Measurements from ENCODE around the gene HMGN3. TPM values are rescaled to one million over a fixed set of nuclear protein-coding genes. Genes with fewer than 3 reads are reported as not detected.

HMGN3 gene
- total and polyA plus RNA-seq, 2 of the 13 experiments (the other 11 are each of a cell fraction or from before 2014, with no cell fraction given) = 67.9 to 145 TPM

- H3K27me3 ChIP-seq (ENCODE audit: control insufficient read depth in 1 of 2, insufficient read depth in 2 of 2, low read length in 2 of 2) = no peaks in the 10 kb centered on the region
- POLR2A ChIA-PET = no interaction called here
- H3K4me1 ChIP-seq (ENCODE audit: insufficient read depth, low read length) = peaks cover 10% of the 10 kb centered on the region
- ATAC-seq = no peak
- no peak overlapping the region for H3K4me3 ChIP-seq (replicated peaks in 1 of 3; ENCODE audit: insufficient read depth in 1 of 3, low read depth in 2 of 3, low read length in 3 of 3)
- no TSS peak for BruUV-seq (replicated peaks)
- H3K36me3 ChIP-seq (replicated peaks in 1 of 2; ENCODE audit: control insufficient read depth in 1 of 2, insufficient read depth in 2 of 2, low read length in 2 of 2) = no peaks in the 10 kb centered on the region
- CTCF ChIA-PET (ENCODE audit: low intra/inter-chr PET ratio, low total read pairs) = no interaction called here
- no peak for FAIRE-seq
- in situ Hi-C loops (cut with HindIII; ENCODE audit: extremely low pct_ligation_motif_present, low pct_unique_long_range_greater_than_20kb) (no loop called here), intact Hi-C loops (cut with micrococcal nuclease; ENCODE audit: unreplicated experiment) (loop anchor here (10.0 kb wide), 2 partner anchors 226 to 286 kb away; no protein-coding TSS in a partner anchor)
- H3K9me3 ChIP-seq (ENCODE audit: low read length) = no peaks in the 10 kb centered on the region
- H3K9ac ChIP-seq (ENCODE audit: insufficient read depth, low read depth, low read length) = no peak overlapping the region
- no peak overlapping the region for H2AFZ ChIP-seq (ENCODE audit: low read length)
- H3K4me2 ChIP-seq (ENCODE audit: low read depth, low read length) = no peak overlapping the region
- H4K20me1 ChIP-seq (ENCODE audit: insufficient read depth, low read length) = no peaks in the 10 kb centered on the region
- peaks cover 4% of the 10 kb centered on the region for H3K79me2 ChIP-seq (ENCODE audit: insufficient read depth, low read length)
- no peak for DNase-seq (ENCODE audit: low spot score)
- peak; percentile 7; the same call in 1 of the 2 replicates for TF ChIP-seq CEBPB (IDR thresholded peaks at IDR 0.05; ENCODE audit: borderline replicate concordance, low read depth, low read length)
- no peak for TF ChIP-seq IRF1 (CRISPR knock-in tag; IDR thresholded peaks at IDR 0.05; ENCODE audit: low read depth)
- TF ChIP-seq CEBPG (CRISPR knock-in tag; IDR thresholded peaks at IDR 0.05) = peak; percentile 20; the same call in 1 of the 2 replicates
- no peak overlapping the region for H3K27ac ChIP-seq (ENCODE audit: extremely low read length, insufficient read depth, low read length)
These were observed 4.4 kb upstream of the HMGN3 start for GRCh38 chr6:79238919-79239318.

DNA sequence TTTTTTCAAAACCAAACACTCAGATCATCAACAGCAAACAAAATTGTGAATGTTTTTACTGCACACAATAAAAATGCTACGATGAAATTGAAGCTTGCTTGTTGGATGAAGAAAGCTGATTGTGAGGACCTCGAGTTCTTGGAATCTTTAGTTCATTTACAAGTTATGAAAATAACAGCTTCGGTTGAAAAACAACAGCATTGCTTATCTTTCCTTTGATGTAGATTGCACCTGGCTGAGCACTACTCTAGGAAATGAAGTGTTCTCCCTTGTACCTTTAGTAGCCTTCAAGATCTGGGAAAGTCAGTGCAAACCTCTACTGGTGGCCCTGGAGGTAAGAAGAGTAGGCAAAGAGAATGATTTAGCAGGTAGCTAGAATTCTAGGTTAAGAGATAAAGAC is 2.2 kb upstream of the HMGN3 start:
- intact Hi-C loops (cut with micrococcal nuclease; ENCODE audit: unreplicated experiment) (loop anchor here (10.0 kb wide), 2 partner anchors 228 to 288 kb away; no protein-coding TSS in a partner anchor), in situ Hi-C loops (cut with HindIII; ENCODE audit: extremely low pct_ligation_motif_present, low pct_unique_long_range_greater_than_20kb) (no loop called here)
- H2AFZ ChIP-seq (ENCODE audit: low read length) = no peak overlapping the region
- ChIA-PET CTCF (ENCODE audit: low intra/inter-chr PET ratio, low total read pairs) (no interaction called here), POLR2A (no interaction called here)
- H3K9me3 ChIP-seq (ENCODE audit: low read length) = no peaks in the 10 kb centered on the region
- no TSS peak for BruUV-seq (replicated peaks)
- H4K20me1 ChIP-seq (ENCODE audit: insufficient read depth, low read length) = no peaks in the 10 kb centered on the region
- no peak overlapping the region for H3K9ac ChIP-seq (ENCODE audit: insufficient read depth, low read depth, low read length)
- no peaks in the 10 kb centered on the region for H3K27me3 ChIP-seq (ENCODE audit: control insufficient read depth in 1 of 2, insufficient read depth in 2 of 2, low read length in 2 of 2)
- no peak for ATAC-seq
- H3K36me3 ChIP-seq (replicated peaks in 1 of 2; ENCODE audit: control insufficient read depth in 1 of 2, insufficient read depth in 2 of 2, low read length in 2 of 2) = no peaks in the 10 kb centered on the region
- H3K4me2 ChIP-seq (ENCODE audit: low read depth, low read length) = no peak overlapping the region
- H3K4me3 ChIP-seq (replicated peaks in 1 of 3; ENCODE audit: insufficient read depth in 1 of 3, low read depth in 2 of 3, low read length in 3 of 3) = no peak overlapping the region
- 59% methylated on average over 3 of the region's 3 CpGs for WGBS (ENCODE audit: low lambda C conversion rate)
- H3K79me2 ChIP-seq (ENCODE audit: insufficient read depth, low read length) = peaks cover 26% of the 10 kb centered on the region
- no peak for FAIRE-seq
- no peak for DNase-seq (ENCODE audit: low spot score)
- TF ChIP-seq, protein P1, sequence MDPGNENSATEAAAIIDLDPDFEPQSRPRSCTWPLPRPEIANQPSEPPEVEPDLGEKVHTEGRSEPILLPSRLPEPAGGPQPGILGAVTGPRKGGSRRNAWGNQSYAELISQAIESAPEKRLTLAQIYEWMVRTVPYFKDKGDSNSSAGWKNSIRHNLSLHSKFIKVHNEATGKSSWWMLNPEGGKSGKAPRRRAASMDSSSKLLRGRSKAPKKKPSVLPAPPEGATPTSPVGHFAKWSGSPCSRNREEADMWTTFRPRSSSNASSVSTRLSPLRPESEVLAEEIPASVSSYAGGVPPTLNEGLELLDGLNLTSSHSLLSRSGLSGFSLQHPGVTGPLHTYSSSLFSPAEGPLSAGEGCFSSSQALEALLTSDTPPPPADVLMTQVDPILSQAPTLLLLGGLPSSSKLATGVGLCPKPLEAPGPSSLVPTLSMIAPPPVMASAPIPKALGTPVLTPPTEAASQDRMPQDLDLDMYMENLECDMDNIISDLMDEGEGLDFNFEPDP (CRISPR knock-in tag; conservative IDR thresholded peaks at IDR 0.05) = no peak
- TF ChIP-seq ERF (CRISPR knock-in tag; IDR thresholded peaks at IDR 0.05) = no peak
- TF ChIP-seq NBN (conservative IDR thresholded peaks at IDR 0.05) = no peak
- TF ChIP-seq ZNF782 (CRISPR knock-in tag; IDR thresholded peaks at IDR 0.05; ENCODE audit: borderline replicate concordance) = no peak
- TF ChIP-seq TFDP1 (CRISPR knock-in tag; IDR thresholded peaks at IDR 0.05; ENCODE audit: borderline replicate concordance) = no peak
- no peak for TF ChIP-seq IKZF4 (CRISPR knock-in tag; IDR thresholded peaks at IDR 0.05; ENCODE audit: borderline replicate concordance, low read depth, not compliant biosample characterization)
- no peak for TF ChIP-seq ZNF577 (CRISPR knock-in tag; IDR thresholded peaks at IDR 0.05; ENCODE audit: borderline replicate concordance, low read depth)
- TF ChIP-seq MTERF4 (CRISPR knock-in tag; IDR thresholded peaks at IDR 0.05) = no peak
- no peak for TF ChIP-seq DMAP1 (CRISPR knock-in tag; IDR thresholded peaks at IDR 0.05)
- H3K4me1 ChIP-seq (ENCODE audit: insufficient read depth, low read length) = peaks cover 20% of the 10 kb centered on the region
- no peak overlapping the region for H3K27ac ChIP-seq (ENCODE audit: extremely low read length, insufficient read depth, low read length)

Data from HepG2 (cell line).